ENCODE results near the gene ATXN1.

DNA sequence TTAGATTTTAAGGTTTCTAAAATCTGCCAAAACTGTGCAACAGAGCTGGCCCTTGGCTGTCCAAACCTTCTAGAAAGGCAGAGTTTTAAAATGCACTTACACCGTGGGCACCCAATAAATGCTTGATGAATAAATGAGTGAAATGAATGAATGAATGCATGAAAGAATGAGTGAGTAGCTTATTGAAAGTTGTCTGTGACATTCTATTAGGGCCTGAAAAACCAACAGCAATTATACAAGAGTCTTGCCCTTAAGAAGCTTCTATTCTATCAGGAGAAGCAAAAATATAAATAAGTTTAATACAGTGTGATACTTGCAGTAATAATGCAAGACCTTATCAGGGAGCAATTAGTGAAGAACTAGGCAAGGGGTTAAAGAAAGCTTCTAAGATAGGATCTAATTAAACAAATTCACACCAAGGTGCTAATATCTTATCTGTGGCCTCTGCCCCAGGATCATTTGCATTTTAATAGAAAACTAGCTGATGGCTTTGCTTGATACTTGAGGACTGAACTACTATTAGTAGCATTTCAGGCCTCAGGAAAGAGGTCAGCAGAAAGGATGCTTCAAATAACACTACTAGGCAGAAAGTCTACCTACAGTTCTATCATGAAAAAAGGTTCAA, 292.2 kb downstream of the ATXN1 start:
- TF ChIP-seq CTCF (IDR thresholded peaks at IDR 0.05), result no peak
- no peak for TF ChIP-seq POLR2A (IDR thresholded peaks at IDR 0.05)

Measured in lower leg skin (tissue), 3 donors.